ENCODE results near the gene ARL14EPL. TPM values are rescaled to one million over a fixed set of nuclear protein-coding genes. Genes with fewer than 3 reads are reported as not detected.

The ARL14EPL gene
- total RNA-seq, 4 donors from 2014 or later = not detected

GRCh38 chr5:116013936-116014335 is 18.3 kb upstream of the ARL14EPL start:
- no peaks in the 10 kb centered on the region for H3K27me3 ChIP-seq
- H3K27ac ChIP-seq = no peak overlapping the region
- no peaks in the 10 kb centered on the region for H3K4me1 ChIP-seq
- no peak for DNase-seq
- no peaks in the 10 kb centered on the region for H3K36me3 ChIP-seq
- H3K9me3 ChIP-seq = no peaks in the 10 kb centered on the region
- no peak for TF ChIP-seq POLR2A (IDR thresholded peaks at IDR 0.05)
- TF ChIP-seq CTCF (IDR thresholded peaks at IDR 0.05) = no peak
- no peak overlapping the region for H3K4me3 ChIP-seq

GRCh38 chr5:116023619-116024018 is 8.7 kb upstream of the ARL14EPL start:
- no peak overlapping the region for H3K4me3 ChIP-seq
- H3K36me3 ChIP-seq = no peaks in the 10 kb centered on the region
- no peak overlapping the region for H3K27ac ChIP-seq
- no peaks in the 10 kb centered on the region for H3K27me3 ChIP-seq
- TF ChIP-seq CTCF (IDR thresholded peaks at IDR 0.05) (no peak), POLR2A (IDR thresholded peaks at IDR 0.05) (no peak)
- H3K9me3 ChIP-seq = no peaks in the 10 kb centered on the region
- H3K4me1 ChIP-seq = no peaks in the 10 kb centered on the region
- DNase-seq = no peak

GRCh38 chr5:116025866-116026265 is 6.4 kb upstream of the ARL14EPL start:
- no peaks in the 10 kb centered on the region for H3K36me3 ChIP-seq
- H3K27ac ChIP-seq = no peak overlapping the region
- no peaks in the 10 kb centered on the region for H3K9me3 ChIP-seq
- no peak overlapping the region for H3K4me3 ChIP-seq
- DNase-seq = no peak
- H3K27me3 ChIP-seq = no peaks in the 10 kb centered on the region
- H3K4me1 ChIP-seq = no peaks in the 10 kb centered on the region
- no peak for TF ChIP-seq POLR2A (IDR thresholded peaks at IDR 0.05)
- TF ChIP-seq CTCF (IDR thresholded peaks at IDR 0.05) = no peak

- Histone ChIP-seq H3K4me1 (no peaks in the 10 kb centered on the region), H3K9me3 (no peaks in the 10 kb centered on the region), H3K36me3 (no peaks in the 10 kb centered on the region), H3K27me3 (no peaks in the 10 kb centered on the region), H3K27ac (no peak overlapping the region), H3K4me3 (no peak overlapping the region)
- DNase-seq = no peak
- TF ChIP-seq POLR2A (IDR thresholded peaks at IDR 0.05) = no peak
- no peak for TF ChIP-seq CTCF (IDR thresholded peaks at IDR 0.05)
These were observed 719 bp downstream of the ARL14EPL start for GRCh38 chr5:116032991-116033390.

GRCh38 chr5:116035123-116035522 is 2.9 kb downstream of the ARL14EPL start:
- Histone ChIP-seq H3K4me1 (no peaks in the 10 kb centered on the region), H3K4me3 (no peak overlapping the region), H3K27me3 (no peaks in the 10 kb centered on the region), H3K9me3 (no peaks in the 10 kb centered on the region), H3K27ac (no peak overlapping the region), H3K36me3 (no peaks in the 10 kb centered on the region)
- no peak for TF ChIP-seq CTCF (IDR thresholded peaks at IDR 0.05)
- no peak for TF ChIP-seq POLR2A (IDR thresholded peaks at IDR 0.05)
- DNase-seq = no peak

- Histone ChIP-seq H3K9me3 (no peaks in the 10 kb centered on the region), H3K27ac (no peak overlapping the region), H3K27me3 (no peaks in the 10 kb centered on the region), H3K4me1 (no peaks in the 10 kb centered on the region), H3K36me3 (no peaks in the 10 kb centered on the region), H3K4me3 (no peak overlapping the region)
- TF ChIP-seq CTCF (IDR thresholded peaks at IDR 0.05) = no peak
- no peak for TF ChIP-seq POLR2A (IDR thresholded peaks at IDR 0.05)
- DNase-seq = no peak
These were observed 5.1 kb downstream of the ARL14EPL start for GRCh38 chr5:116037236-116037822.
